Sigmoid colon (tissue), 4 donors: ENCODE results near the gene MOCOS.

Source experiments
- CTCF ChIP-seq, 4 experiments: fragments of 450-650 bp in 3 of 4; fragments of 200-600 bp in 1 of 4; IDR thresholded peaks; one replicate each; pipeline ENCODE4 v1.5.1; 2016 to 2019; ENCODE audit warnings: antibody characterized with exemption in 4 of 4, mild to moderate bottlenecking in 3 of 4, moderate library complexity in 2 of 4
- POLR2AphosphoS5 ChIP-seq, 4 donors: sonication (generic); formaldehyde crosslinking; IDR thresholded peaks; one replicate each; pipeline ENCODE4 v1.6.1; 2017; ENCODE audit warnings: antibody characterized with exemption in 4 of 4

GRCh38 chr18:36281936-36282335 lies 94.6 kb downstream of the MOCOS start:
- TF ChIP-seq CTCF (IDR thresholded peaks at IDR 0.05), result no peak
- TF ChIP-seq POLR2AphosphoS5 (IDR thresholded peaks at IDR 0.05), result no peak
